Stimulated activated naive B cell treated with anti-CD40 and anti-IgM and Interleukin-4, amounts not matched to agents 10 μg/mL and 1 μg/mL and 100 μg/mL, for 72 hours (primary cell): ENCODE data around the gene GSTT2.
A peak's percentile ranks its signal among the peaks of the same experiment; 100 is the strongest.
"Not testable (repeated sequence)": the region's sequence is repeated elsewhere in the genome, so short reads cannot be mapped to it uniquely, and the experiment has no call there.

Experiments
- ATAC-seq, 2 donors: fragments of 150-1000 bp; cut with Tn5 transposase; replicated peaks; 2 replicates each; pipeline ENCODE4 v1.10.0; 2021; ENCODE audit warnings: moderate library complexity in 1 of 2
- DNase-seq: peaks from one replicate; pipeline ENCODE4 v3.0.0; 2021
- H3K27ac Mint-ChIP-seq: one replicate; pipeline ENCODE4 v1.8.0; 2022; ENCODE audit warnings: mild to moderate bottlenecking, mixed read lengths
- H3K27me3 Mint-ChIP-seq, 2 donors: one replicate each; pipeline ENCODE4 v1.8.0; 2022; ENCODE audit warnings: mixed read lengths in 2 of 2
- H3K36me3 Mint-ChIP-seq, 2 donors: one replicate each; pipeline ENCODE4 v1.8.0; 2022; ENCODE audit warnings: mixed read lengths in 2 of 2, mild to moderate bottlenecking in 1 of 2
- H3K4me1 Mint-ChIP-seq, 2 donors: one replicate each; pipeline ENCODE4 v1.8.0; 2022; ENCODE audit warnings: mixed read lengths in 2 of 2, mild to moderate bottlenecking in 1 of 2
- H3K4me3 Mint-ChIP-seq, 2 donors: one replicate each; pipeline ENCODE4 v1.8.0; 2022; ENCODE audit warnings: mild to moderate bottlenecking in 2 of 2, mixed read lengths in 2 of 2, moderate library complexity in 1 of 2
- H3K9me3 Mint-ChIP-seq, 2 donors: one replicate each; pipeline ENCODE4 v1.8.0; 2022; ENCODE audit warnings: mixed read lengths in 2 of 2, mild to moderate bottlenecking in 1 of 2

Gene GSTT2

GRCh38 chr22:23979557-23980240 is at the start of gene GSTT2:
TSS of gene GSTT2 (plus strand) at chr22:23980134.
- not testable (repeated sequence) for H3K27ac Mint-ChIP-seq, H3K9me3 Mint-ChIP-seq, H3K4me3 Mint-ChIP-seq, H3K4me1 Mint-ChIP-seq, DNase-seq, H3K36me3 Mint-ChIP-seq, H3K27me3 Mint-ChIP-seq, ATAC-seq

- Mint-ChIP-seq H3K36me3 (no peaks in the 10 kb centered on the region), H3K4me1 (no peaks in the 10 kb centered on the region), H3K9me3 (no peaks in the 10 kb centered on the region), H3K27ac (no peak overlapping the region), H3K4me3 (no peak overlapping the region), H3K27me3 (no peaks in the 10 kb centered on the region)
- DNase-seq (no peak), ATAC-seq (no peak)
Measured at GRCh38 chr22:23938328-23939016, 41.5 kb upstream of the GSTT2 start.

- no peak overlapping the region for H3K27ac Mint-ChIP-seq
- H3K4me3 Mint-ChIP-seq = no peak overlapping the region
- DNase-seq = no peak
- no peaks in the 10 kb centered on the region for H3K4me1 Mint-ChIP-seq
- no peaks in the 10 kb centered on the region for H3K36me3 Mint-ChIP-seq
- H3K9me3 Mint-ChIP-seq = no peaks in the 10 kb centered on the region
- ATAC-seq = no peak
- no peaks in the 10 kb centered on the region for H3K27me3 Mint-ChIP-seq
Measured at GRCh38 chr22:23939017-23939357, 40.9 kb upstream of the GSTT2 start.

GRCh38 chr22:23940166-23940565 is 39.8 kb upstream of the GSTT2 start:
- H3K27me3 Mint-ChIP-seq, H3K9me3 Mint-ChIP-seq, DNase-seq, H3K4me3 Mint-ChIP-seq, H3K36me3 Mint-ChIP-seq, H3K4me1 Mint-ChIP-seq, H3K27ac Mint-ChIP-seq, ATAC-seq: not testable (repeated sequence)

GRCh38 chr22:23947391-23947790 is 32.5 kb upstream of the GSTT2 start:
- not testable (repeated sequence) for H3K4me1 Mint-ChIP-seq, DNase-seq, ATAC-seq, H3K4me3 Mint-ChIP-seq, H3K9me3 Mint-ChIP-seq, H3K27ac Mint-ChIP-seq, H3K27me3 Mint-ChIP-seq, H3K36me3 Mint-ChIP-seq

GRCh38 chr22:23949764-23950163 is 30.2 kb upstream of the GSTT2 start:
- not testable (repeated sequence) for H3K36me3 Mint-ChIP-seq, H3K27me3 Mint-ChIP-seq, DNase-seq, H3K9me3 Mint-ChIP-seq, ATAC-seq, H3K4me3 Mint-ChIP-seq, H3K27ac Mint-ChIP-seq, H3K4me1 Mint-ChIP-seq

- not testable (repeated sequence) for DNase-seq, H3K4me3 Mint-ChIP-seq, H3K27ac Mint-ChIP-seq, H3K9me3 Mint-ChIP-seq, H3K27me3 Mint-ChIP-seq, H3K4me1 Mint-ChIP-seq, H3K36me3 Mint-ChIP-seq, ATAC-seq
Measured at GRCh38 chr22:23951383-23951782, 28.6 kb upstream of the GSTT2 start.

GRCh38 chr22:23952794-23953405 is 27.0 kb upstream of the GSTT2 start:
- H3K4me3 Mint-ChIP-seq, DNase-seq, H3K4me1 Mint-ChIP-seq, H3K9me3 Mint-ChIP-seq, H3K27ac Mint-ChIP-seq, H3K27me3 Mint-ChIP-seq, H3K36me3 Mint-ChIP-seq, ATAC-seq: not testable (repeated sequence)

- not testable (repeated sequence) for H3K9me3 Mint-ChIP-seq, DNase-seq, H3K4me3 Mint-ChIP-seq, H3K27me3 Mint-ChIP-seq, H3K4me1 Mint-ChIP-seq, H3K27ac Mint-ChIP-seq, ATAC-seq, H3K36me3 Mint-ChIP-seq
Measured at GRCh38 chr22:23953485-23953884, 26.4 kb upstream of the GSTT2 start.

- not testable (repeated sequence) for H3K36me3 Mint-ChIP-seq, DNase-seq, H3K4me1 Mint-ChIP-seq, H3K9me3 Mint-ChIP-seq, ATAC-seq, H3K4me3 Mint-ChIP-seq, H3K27me3 Mint-ChIP-seq, H3K27ac Mint-ChIP-seq
Measured at GRCh38 chr22:23954193-23954990, 25.5 kb upstream of the GSTT2 start.

- H3K27me3 Mint-ChIP-seq, H3K36me3 Mint-ChIP-seq, DNase-seq, H3K27ac Mint-ChIP-seq, ATAC-seq, H3K9me3 Mint-ChIP-seq, H3K4me3 Mint-ChIP-seq, H3K4me1 Mint-ChIP-seq: not testable (repeated sequence)
Measured at GRCh38 chr22:23954991-23955305, 25.0 kb upstream of the GSTT2 start.

GRCh38 chr22:23955886-23956285 is 24.0 kb upstream of the GSTT2 start:
- H3K36me3 Mint-ChIP-seq, H3K27me3 Mint-ChIP-seq, H3K4me3 Mint-ChIP-seq, H3K27ac Mint-ChIP-seq, H3K9me3 Mint-ChIP-seq, DNase-seq, ATAC-seq, H3K4me1 Mint-ChIP-seq: not testable (repeated sequence)

GRCh38 chr22:23956301-23956900 is 23.5 kb upstream of the GSTT2 start:
- not testable (repeated sequence) for H3K36me3 Mint-ChIP-seq, H3K27me3 Mint-ChIP-seq, H3K4me1 Mint-ChIP-seq, H3K9me3 Mint-ChIP-seq
- ATAC-seq (peak; percentile 92 to 95), DNase-seq (peak; percentile 70)
- H3K4me3 Mint-ChIP-seq = peak overlapping the region in 1 of 2 donors; percentile 44
- H3K27ac Mint-ChIP-seq = peak overlapping the region; percentile 15

GRCh38 chr22:23961084-23961771 is 18.7 kb upstream of the GSTT2 start, which contains the start of gene GSTT2B:
TSS of gene GSTT2B (minus strand) at chr22:23961195. CDS start at chr22:23961131, 64 bp downstream.
- not testable (repeated sequence) for H3K27me3 Mint-ChIP-seq, DNase-seq, H3K4me1 Mint-ChIP-seq, H3K27ac Mint-ChIP-seq, H3K4me3 Mint-ChIP-seq, H3K9me3 Mint-ChIP-seq, H3K36me3 Mint-ChIP-seq
- peak in 1 of 2 donors; percentile 4 for ATAC-seq
